Measurements from ENCODE around the gene VMA21. TPM values are rescaled to one million over a fixed set of nuclear protein-coding genes. Genes with fewer than 3 reads are reported as not detected.

VMA21 gene
- total RNA-seq, 2 experiments from 2014 or later, result 19.3 to 19.4 TPM

DNA sequence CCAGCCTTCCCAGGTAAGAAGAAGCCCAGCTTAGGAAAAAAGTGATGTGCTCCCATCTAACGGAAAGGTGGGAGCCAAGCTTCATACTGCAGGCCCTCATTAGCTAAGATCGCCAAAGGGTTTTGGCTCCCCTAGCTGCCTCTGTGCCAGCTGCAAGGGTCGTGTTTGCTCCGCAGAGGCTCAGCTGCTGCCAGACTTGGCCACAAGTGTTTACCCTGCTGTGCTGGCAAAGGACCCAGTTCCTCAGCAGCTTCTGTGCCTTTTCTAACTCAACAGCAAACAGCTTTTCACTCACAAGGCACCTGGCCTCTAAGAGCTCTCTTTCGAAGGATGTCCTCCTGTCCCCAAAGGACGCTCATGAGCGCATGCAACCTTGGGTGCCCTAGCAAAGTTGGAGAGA lies 12.2 kb upstream of the VMA21 start:
- Histone ChIP-seq H3K9me3 (ENCODE audit: control insufficient read depth in 1 of 2, insufficient read depth in 1 of 2, low read length in 2 of 2) (no peaks in the 10 kb centered on the region), H3K4me1 (ENCODE audit: insufficient read depth, low read length) (no peaks in the 10 kb centered on the region), H3K27ac (ENCODE audit: low read depth in 1 of 2, low read length in 2 of 2) (no peak overlapping the region), H3K27me3 (ENCODE audit: control insufficient read depth in 1 of 2, insufficient read depth in 2 of 2, low read length in 2 of 2) (no peaks in the 10 kb centered on the region), H3K36me3 (ENCODE audit: insufficient read depth, low read length) (no peaks in the 10 kb centered on the region), H3K4me3 (ENCODE audit: low read length) (no peak overlapping the region)
- H3K27ac Mint-ChIP-seq, result no peak overlapping the region
- H3K9me3 Mint-ChIP-seq, result no peaks in the 10 kb centered on the region
- H3K4me3 Mint-ChIP-seq, result no peak overlapping the region
- CTCF ChIA-PET, result no interaction called here
- no peaks in the 10 kb centered on the region for H3K36me3 Mint-ChIP-seq (ENCODE audit: low read depth)
- H3K27me3 Mint-ChIP-seq, result no peaks in the 10 kb centered on the region
- intact Hi-C loops (cut with DNase I, micrococcal nuclease), result no loop called here
- no peak for DNase-seq
- POLR2A ChIA-PET, result no interaction called here
- ATAC-seq (ENCODE audit: poor library complexity), result no peak
- TF ChIP-seq CTCF (IDR thresholded peaks at IDR 0.05), result no peak
- H3K4me1 Mint-ChIP-seq (ENCODE audit: low read depth), result no peaks in the 10 kb centered on the region

GRCh38 chrX:151386838-151387459 lies 10.1 kb upstream of the VMA21 start:
- TF ChIP-seq CTCF (IDR thresholded peaks at IDR 0.05), result no peak
- H3K36me3 ChIP-seq (ENCODE audit: insufficient read depth, low read length), result no peaks in the 10 kb centered on the region
- CTCF ChIA-PET, result no interaction called here
- Mint-ChIP-seq H3K27me3 (no peaks in the 10 kb centered on the region), H3K4me3 (no peak overlapping the region), H3K27ac (no peak overlapping the region), H3K4me1 (ENCODE audit: low read depth) (no peaks in the 10 kb centered on the region), H3K36me3 (ENCODE audit: low read depth) (no peaks in the 10 kb centered on the region), H3K9me3 (no peaks in the 10 kb centered on the region)
- no peak for DNase-seq
- POLR2A ChIA-PET, result no interaction called here
- no peak for ATAC-seq (ENCODE audit: poor library complexity)
- no peak overlapping the region for H3K4me3 ChIP-seq (ENCODE audit: low read length)
- peaks cover under 1% of the 10 kb centered on the region for H3K4me1 ChIP-seq (ENCODE audit: insufficient read depth, low read length)
- no peak overlapping the region for H3K27ac ChIP-seq (ENCODE audit: low read depth in 1 of 2, low read length in 2 of 2)
- H3K27me3 ChIP-seq (ENCODE audit: control insufficient read depth in 1 of 2, insufficient read depth in 2 of 2, low read length in 2 of 2), result no peaks in the 10 kb centered on the region
- H3K9me3 ChIP-seq (ENCODE audit: control insufficient read depth in 1 of 2, insufficient read depth in 1 of 2, low read length in 2 of 2), result no peaks in the 10 kb centered on the region
- intact Hi-C loops (cut with DNase I, micrococcal nuclease), result no loop called here

DNA sequence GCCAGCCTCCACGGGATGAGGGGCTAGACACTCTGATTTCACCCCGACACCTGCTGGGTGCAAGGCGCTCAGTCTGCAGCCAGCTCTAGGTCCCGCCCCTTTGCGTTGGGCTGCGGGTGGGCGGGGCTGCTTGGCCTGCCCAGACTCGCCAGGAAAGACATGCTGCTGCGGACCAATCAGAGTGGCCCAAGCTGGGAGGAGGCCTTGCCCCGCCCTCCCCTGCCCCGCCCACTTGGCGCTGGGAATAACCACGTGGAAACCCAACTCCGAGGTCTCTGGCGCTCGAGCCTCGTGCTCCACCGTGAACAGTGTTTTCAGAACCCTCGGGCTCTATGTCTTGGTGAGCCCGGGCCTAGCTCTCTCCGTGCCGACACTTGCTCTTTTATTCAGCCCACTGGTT lies 5.3 kb upstream of the VMA21 start:
- no peaks in the 10 kb centered on the region for H3K9me3 Mint-ChIP-seq
- no peak overlapping the region for H3K27ac Mint-ChIP-seq
- Histone ChIP-seq H3K4me3 (ENCODE audit: low read length) (no peak overlapping the region), H3K9me3 (ENCODE audit: control insufficient read depth in 1 of 2, insufficient read depth in 1 of 2, low read length in 2 of 2) (no peaks in the 10 kb centered on the region), H3K4me1 (ENCODE audit: insufficient read depth, low read length) (peaks cover 43% of the 10 kb centered on the region), H3K36me3 (ENCODE audit: insufficient read depth, low read length) (no peaks in the 10 kb centered on the region), H3K27me3 (ENCODE audit: control insufficient read depth in 1 of 2, insufficient read depth in 2 of 2, low read length in 2 of 2) (no peaks in the 10 kb centered on the region), H3K27ac (ENCODE audit: low read depth in 1 of 2, low read length in 2 of 2) (no peak overlapping the region)
- DNase-seq (no peak), ATAC-seq (ENCODE audit: poor library complexity) (no peak)
- intact Hi-C loops (cut with DNase I, micrococcal nuclease), result loop anchor here in 1 of 2 experiments (10.0 kb wide), 1 partner anchor 407 kb away; the partner anchor contains the start of gene HMGB3
- no peaks in the 10 kb centered on the region for H3K27me3 Mint-ChIP-seq
- CTCF ChIA-PET, result no interaction called here
- POLR2A ChIA-PET, result no interaction called here
- H3K4me1 Mint-ChIP-seq (ENCODE audit: low read depth), result peaks cover 34% of the 10 kb centered on the region
- H3K36me3 Mint-ChIP-seq (ENCODE audit: low read depth), result peaks cover 4% of the 10 kb centered on the region
- no peak for TF ChIP-seq CTCF (IDR thresholded peaks at IDR 0.05)
- H3K4me3 Mint-ChIP-seq, result no peak overlapping the region

Measured in CD4-positive, alpha-beta T cell (primary cell).